Activated CD8-positive, alpha-beta memory T cell treated with anti-CD3 and anti-CD28 coated beads for 36 hours (primary cell): ENCODE results near the gene GLP2R. TPM values are rescaled to one million over a fixed set of nuclear protein-coding genes. Genes with fewer than 3 reads are reported as not detected.

ENCODE experiments used
- CTCF ChIA-PET: fragments of 350-600 bp; sonication (Branson Sonifier 250); formaldehyde crosslinking; loops from one replicate; lab custom pipeline; 2021; ENCODE audit warnings: antibody characterized with exemption; lab: Charles Lee
- POLR2A ChIA-PET: fragments of 350-600 bp; sonication (Branson Sonifier 250); formaldehyde crosslinking; loops from one replicate; lab custom pipeline; 2021; ENCODE audit warnings: antibody characterized with exemption; lab: Charles Lee
- total RNA-seq, 2 experiments: library from RNA; stranded (reverse); gene quantifications; one replicate each; pipeline ENCODE4 v1.2.3, GENCODE V29; 2021

The GLP2R gene
- total RNA-seq, 2 experiments from 2014 or later: not detected

- CTCF ChIA-PET: no interaction called here
- POLR2A ChIA-PET: no interaction called here
These were observed 60.6 kb downstream of the GLP2R start for GRCh38 chr17:9886141-9886930.

GRCh38 chr17:9887508-9887907, 61.8 kb downstream of the GLP2R start:
- ChIA-PET POLR2A (no interaction called here), CTCF (interaction anchor here (0.7 kb wide), 1 partner anchor 39 kb away, joined by 3 read pairs; no protein-coding TSS in a partner anchor)

GRCh38 chr17:9890124-9890523, 64.4 kb downstream of the GLP2R start:
- POLR2A ChIA-PET: no interaction called here
- CTCF ChIA-PET: no interaction called here

- ChIA-PET POLR2A (no interaction called here), CTCF (no interaction called here)
These were observed 67.8 kb downstream of the GLP2R start for GRCh38 chr17:9893411-9894012.

GRCh38 chr17:9894231-9894630, 68.5 kb downstream of the GLP2R start:
- ChIA-PET POLR2A (no interaction called here), CTCF (no interaction called here)

GRCh38 chr17:9895923-9896322, 70.2 kb downstream of the GLP2R start:
- ChIA-PET POLR2A (no interaction called here), CTCF (no interaction called here)

- ChIA-PET POLR2A (no interaction called here), CTCF (no interaction called here)
These were observed 71.7 kb downstream of the GLP2R start for GRCh38 chr17:9897372-9897968.

- CTCF ChIA-PET: no interaction called here
- POLR2A ChIA-PET: no interaction called here
These were observed 73.1 kb downstream of the GLP2R start for GRCh38 chr17:9898812-9899211.

- ChIA-PET CTCF (no interaction called here), POLR2A (no interaction called here)
These were observed 73.7 kb downstream of the GLP2R start for GRCh38 chr17:9899280-9900043.

GRCh38 chr17:9900044-9900594, 74.4 kb downstream of the GLP2R start:
- POLR2A ChIA-PET: no interaction called here
- CTCF ChIA-PET: no interaction called here

- ChIA-PET CTCF (interaction anchor here (0.6 kb wide), 1 partner anchor 1497 kb away, joined by 3 read pairs; no protein-coding TSS in a partner anchor), POLR2A (no interaction called here)
These were observed 75.1 kb downstream of the GLP2R start for GRCh38 chr17:9900784-9901183.

- ChIA-PET CTCF (no interaction called here), POLR2A (no interaction called here)
These were observed 76.4 kb downstream of the GLP2R start for GRCh38 chr17:9902120-9902519.

GRCh38 chr17:9904277-9905077, 78.8 kb downstream of the GLP2R start:
- ChIA-PET CTCF (no interaction called here), POLR2A (no interaction called here)

GRCh38 chr17:9905078-9905415, 79.3 kb downstream of the GLP2R start, which contains the start of gene RCVRN:
TSS of gene RCVRN (minus strand) at chr17:9905271. CDS start at chr17:9905180, 91 bp downstream.
- POLR2A ChIA-PET: no interaction called here
- CTCF ChIA-PET: no interaction called here

- POLR2A ChIA-PET: no interaction called here
- CTCF ChIA-PET: no interaction called here
These were observed 80.2 kb downstream of the GLP2R start for GRCh38 chr17:9905902-9906301.

- POLR2A ChIA-PET: no interaction called here
- CTCF ChIA-PET: no interaction called here
These were observed 80.9 kb downstream of the GLP2R start for GRCh38 chr17:9906616-9907015.

- ChIA-PET POLR2A (no interaction called here), CTCF (no interaction called here)
These were observed 81.4 kb downstream of the GLP2R start for GRCh38 chr17:9907131-9907530.

GRCh38 chr17:9907883-9908648, 82.3 kb downstream of the GLP2R start:
- ChIA-PET CTCF (no interaction called here), POLR2A (no interaction called here)
